Vagina (tissue), 2 donors: Measurements from ENCODE around the gene DNMT3A.

Experiments
- CTCF ChIP-seq, 3 experiments: fragments of 450-650 bp in 2 of 3; fragments of 200-600 bp in 1 of 3; sonication (generic) in 1 of 3; IDR thresholded peaks; one replicate each; pipeline ENCODE4 v1.5.1; 2017 to 2019; ENCODE audit warnings: antibody characterized with exemption in 3 of 3, mild to moderate bottlenecking in 2 of 3, moderate library complexity in 2 of 3
- POLR2A ChIP-seq, 2 donors: fragments of 450-650 bp; IDR thresholded peaks; one replicate each; pipeline ENCODE4 v1.6.1; 2017; ENCODE audit warnings: antibody characterized with exemption in 2 of 2, mild to moderate bottlenecking in 2 of 2, moderate library complexity in 2 of 2
- POLR2AphosphoS5 ChIP-seq, 2 donors: sonication (generic); formaldehyde crosslinking; IDR thresholded peaks; one replicate each; pipeline ENCODE4 v1.9.0; 2017; ENCODE audit warnings: antibody characterized with exemption in 2 of 2, mild to moderate bottlenecking in 2 of 2, low read depth in 1 of 2; ENCODE audit not compliant: insufficient read depth in 1 of 2

- TF ChIP-seq CTCF (IDR thresholded peaks at IDR 0.05) (no peak), POLR2A (IDR thresholded peaks at IDR 0.05) (no peak), POLR2AphosphoS5 (IDR thresholded peaks at IDR 0.05; ENCODE audit: insufficient read depth in 1 of 2, low read depth in 1 of 2) (no peak)
These were observed 36.7 kb downstream of the DNMT3A start for GRCh38 chr2:25304826-25305596.
